ENCODE data around the gene TMTC2.

GRCh38 chr12:82857276-82857675 lies 170.6 kb downstream of the TMTC2 start:
- TF ChIP-seq, protein P1, sequence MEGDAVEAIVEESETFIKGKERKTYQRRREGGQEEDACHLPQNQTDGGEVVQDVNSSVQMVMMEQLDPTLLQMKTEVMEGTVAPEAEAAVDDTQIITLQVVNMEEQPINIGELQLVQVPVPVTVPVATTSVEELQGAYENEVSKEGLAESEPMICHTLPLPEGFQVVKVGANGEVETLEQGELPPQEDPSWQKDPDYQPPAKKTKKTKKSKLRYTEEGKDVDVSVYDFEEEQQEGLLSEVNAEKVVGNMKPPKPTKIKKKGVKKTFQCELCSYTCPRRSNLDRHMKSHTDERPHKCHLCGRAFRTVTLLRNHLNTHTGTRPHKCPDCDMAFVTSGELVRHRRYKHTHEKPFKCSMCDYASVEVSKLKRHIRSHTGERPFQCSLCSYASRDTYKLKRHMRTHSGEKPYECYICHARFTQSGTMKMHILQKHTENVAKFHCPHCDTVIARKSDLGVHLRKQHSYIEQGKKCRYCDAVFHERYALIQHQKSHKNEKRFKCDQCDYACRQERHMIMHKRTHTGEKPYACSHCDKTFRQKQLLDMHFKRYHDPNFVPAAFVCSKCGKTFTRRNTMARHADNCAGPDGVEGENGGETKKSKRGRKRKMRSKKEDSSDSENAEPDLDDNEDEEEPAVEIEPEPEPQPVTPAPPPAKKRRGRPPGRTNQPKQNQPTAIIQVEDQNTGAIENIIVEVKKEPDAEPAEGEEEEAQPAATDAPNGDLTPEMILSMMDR (IDR thresholded peaks at IDR 0.05; ENCODE audit: poor library complexity): no peak
- no peak for TF ChIP-seq EZH2phosphoT487 (IDR thresholded peaks at IDR 0.05; ENCODE audit: low read depth, severe bottlenecking, unreplicated experiment)

Measured in hepatocyte (in vitro differentiated cells).